Activated CD8-positive, alpha-beta memory T cell treated with anti-CD3 and anti-CD28 coated beads, Interleukin-2, amount 10 ng/mL, durations not matched to agents 7 days and 5 days (primary cell): ENCODE measurements around the gene ADSS1. TPM values are rescaled to one million over a fixed set of nuclear protein-coding genes. Genes with fewer than 3 reads are reported as not detected.

Experiments
- ATAC-seq: fragments of 150-1000 bp; cut with Tn5 transposase; one replicate; pipeline ENCODE4 v1.10.0; 2021; ENCODE audit warnings: moderate library complexity
- CTCF ChIA-PET: fragments of 350-600 bp; sonication (Branson Sonifier 250); formaldehyde crosslinking; loops from one replicate; lab custom pipeline; 2021; ENCODE audit warnings: antibody characterized with exemption; lab: Charles Lee
- DNase-seq: peaks from one replicate; pipeline ENCODE4 v3.0.0-alpha.2; 2020
- H3K27ac Mint-ChIP-seq: one replicate; pipeline ENCODE4 v1.8.0; 2021; ENCODE audit warnings: mild to moderate bottlenecking, mixed read lengths
- H3K27me3 Mint-ChIP-seq: one replicate; pipeline ENCODE4 v1.8.0; 2021; ENCODE audit warnings: mixed read lengths
- H3K36me3 Mint-ChIP-seq: one replicate; pipeline ENCODE4 v1.8.0; 2021; ENCODE audit warnings: mild to moderate bottlenecking, mixed read lengths
- H3K4me1 Mint-ChIP-seq: one replicate; pipeline ENCODE4 v1.8.0; 2021; ENCODE audit warnings: mixed read lengths
- H3K4me3 Mint-ChIP-seq: one replicate; pipeline ENCODE4 v1.8.0; 2021; ENCODE audit warnings: mild to moderate bottlenecking, moderate library complexity, mixed read lengths
- H3K9me3 Mint-ChIP-seq: one replicate; pipeline ENCODE4 v1.8.0; 2022; ENCODE audit warnings: low read depth, mixed read lengths
- total RNA-seq, 2 experiments: library from RNA; stranded (reverse); gene quantifications; one replicate each; pipeline ENCODE4 v1.2.3, GENCODE V29; 2021

The ADSS1 gene
- total RNA-seq, 2 experiments from 2014 or later = 2.5 to 3.5 TPM

GRCh38 chr14:104682107-104682593 lies 41.9 kb upstream of the ADSS1 start:
- no peak overlapping the region for H3K27ac Mint-ChIP-seq
- H3K4me3 Mint-ChIP-seq = no peak overlapping the region
- H3K27me3 Mint-ChIP-seq = no peaks in the 10 kb centered on the region
- no peaks in the 10 kb centered on the region for H3K9me3 Mint-ChIP-seq
- CTCF ChIA-PET = no interaction called here
- H3K36me3 Mint-ChIP-seq = no peaks in the 10 kb centered on the region
- H3K4me1 Mint-ChIP-seq = peaks cover 27% of the 10 kb centered on the region
- no peak for ATAC-seq
- DNase-seq = no peak

GRCh38 chr14:104683653-104684448 lies 40.2 kb upstream of the ADSS1 start:
- ATAC-seq (no peak), DNase-seq (no peak)
- no peak overlapping the region for H3K27ac Mint-ChIP-seq
- no peaks in the 10 kb centered on the region for H3K27me3 Mint-ChIP-seq
- no peak overlapping the region for H3K4me3 Mint-ChIP-seq
- H3K36me3 Mint-ChIP-seq = no peaks in the 10 kb centered on the region
- H3K9me3 Mint-ChIP-seq = no peaks in the 10 kb centered on the region
- CTCF ChIA-PET = no interaction called here
- H3K4me1 Mint-ChIP-seq = peaks cover 24% of the 10 kb centered on the region

- Mint-ChIP-seq H3K9me3 (no peaks in the 10 kb centered on the region), H3K36me3 (no peaks in the 10 kb centered on the region), H3K4me3 (no peak overlapping the region), H3K27me3 (no peaks in the 10 kb centered on the region), H3K27ac (no peak overlapping the region), H3K4me1 (peaks cover 24% of the 10 kb centered on the region)
- no peak for ATAC-seq
- DNase-seq = no peak
- CTCF ChIA-PET = no interaction called here
Measured at GRCh38 chr14:104684449-104684821, 39.6 kb upstream of the ADSS1 start.

- H3K27me3 Mint-ChIP-seq = no peaks in the 10 kb centered on the region
- DNase-seq = no peak
- no peaks in the 10 kb centered on the region for H3K36me3 Mint-ChIP-seq
- ATAC-seq = no peak
- H3K4me3 Mint-ChIP-seq = no peak overlapping the region
- H3K9me3 Mint-ChIP-seq = no peaks in the 10 kb centered on the region
- CTCF ChIA-PET = no interaction called here
- no peak overlapping the region for H3K27ac Mint-ChIP-seq
- peaks cover 24% of the 10 kb centered on the region for H3K4me1 Mint-ChIP-seq
Measured at GRCh38 chr14:104685216-104685997, 38.6 kb upstream of the ADSS1 start.

- DNase-seq = no peak
- Mint-ChIP-seq H3K27me3 (no peaks in the 10 kb centered on the region), H3K27ac (no peak overlapping the region), H3K36me3 (no peaks in the 10 kb centered on the region), H3K4me1 (peaks cover 26% of the 10 kb centered on the region), H3K9me3 (no peaks in the 10 kb centered on the region), H3K4me3 (no peak overlapping the region)
- CTCF ChIA-PET = interaction anchor here (3.2 kb wide), 1 partner anchor 8 kb away, joined by 17 read pairs; no protein-coding TSS in a partner anchor
- no peak for ATAC-seq
Measured at GRCh38 chr14:104685998-104686610, 37.9 kb upstream of the ADSS1 start.

- Mint-ChIP-seq H3K36me3 (no peaks in the 10 kb centered on the region), H3K27me3 (no peaks in the 10 kb centered on the region), H3K4me1 (peaks cover 31% of the 10 kb centered on the region), H3K9me3 (no peaks in the 10 kb centered on the region), H3K27ac (peak overlapping the region; percentile 67), H3K4me3 (no peak overlapping the region)
- DNase-seq = peak; percentile 59
- ATAC-seq = no peak
- CTCF ChIA-PET = interaction anchor here (0.6 to 3.2 kb wide), 4 partner anchors 9 to 36 kb away, joined by 3 to 17 read pairs (median 3); no protein-coding TSS in a partner anchor
Measured at GRCh38 chr14:104686624-104687517, 37.2 kb upstream of the ADSS1 start.

- H3K27me3 Mint-ChIP-seq = no peaks in the 10 kb centered on the region
- CTCF ChIA-PET = interaction anchor here (0.6 to 3.2 kb wide), 4 partner anchors 10 to 35 kb away, joined by 3 to 17 read pairs (median 3); no protein-coding TSS in a partner anchor
- H3K36me3 Mint-ChIP-seq = no peaks in the 10 kb centered on the region
- DNase-seq = no peak
- H3K27ac Mint-ChIP-seq = peak overlapping the region; percentile 67
- H3K4me3 Mint-ChIP-seq = no peak overlapping the region
- ATAC-seq = no peak
- no peaks in the 10 kb centered on the region for H3K9me3 Mint-ChIP-seq
- peaks cover 34% of the 10 kb centered on the region for H3K4me1 Mint-ChIP-seq
Measured at GRCh38 chr14:104687601-104688504, 36.2 kb upstream of the ADSS1 start.

- DNase-seq (no peak), ATAC-seq (no peak)
- H3K4me3 Mint-ChIP-seq = peak overlapping the region; percentile 22
- H3K9me3 Mint-ChIP-seq = no peaks in the 10 kb centered on the region
- H3K27ac Mint-ChIP-seq = no peak overlapping the region
- peaks cover 34% of the 10 kb centered on the region for H3K4me1 Mint-ChIP-seq
- H3K36me3 Mint-ChIP-seq = no peaks in the 10 kb centered on the region
- CTCF ChIA-PET = interaction anchor here (3.2 kb wide), 1 partner anchor 10 kb away, joined by 17 read pairs; no protein-coding TSS in a partner anchor
- H3K27me3 Mint-ChIP-seq = no peaks in the 10 kb centered on the region
Measured at GRCh38 chr14:104688505-104689108, 35.4 kb upstream of the ADSS1 start.

- no peaks in the 10 kb centered on the region for H3K27me3 Mint-ChIP-seq
- H3K9me3 Mint-ChIP-seq = no peaks in the 10 kb centered on the region
- H3K4me1 Mint-ChIP-seq = peaks cover 36% of the 10 kb centered on the region
- DNase-seq = peak; percentile 53
- ATAC-seq = peak; percentile 70
- H3K4me3 Mint-ChIP-seq = peak within 1 kb of the TSS; percentile 73
- H3K36me3 Mint-ChIP-seq = no peaks in the 10 kb centered on the region
- H3K27ac Mint-ChIP-seq = no peak within 1 kb of the TSS
- CTCF ChIA-PET = interaction anchor here (0.8 to 3.2 kb wide), 5 partner anchors 11 to 34 kb away, joined by 3 to 17 read pairs (median 8); no protein-coding TSS in a partner anchor
Measured at GRCh38 chr14:104689109-104689880, 34.7 kb upstream of the ADSS1 start, which contains the start of gene INF2. Gene INF2, plus strand, starts transcription at chr14:104689618. Its CDS starts 11,748 bp downstream, at chr14:104701366.

GRCh38 chr14:104689881-104690711 lies 33.9 kb upstream of the ADSS1 start:
- ATAC-seq = peak; percentile 42
- Mint-ChIP-seq H3K27me3 (no peaks in the 10 kb centered on the region), H3K27ac (no peak overlapping the region), H3K9me3 (no peaks in the 10 kb centered on the region), H3K36me3 (no peaks in the 10 kb centered on the region), H3K4me1 (peaks cover 39% of the 10 kb centered on the region), H3K4me3 (peak overlapping the region; percentile 73)
- CTCF ChIA-PET = interaction anchor here (0.8 to 2.3 kb wide), 5 partner anchors 10 to 33 kb away, joined by 3 to 9 read pairs (median 4); no protein-coding TSS in a partner anchor
- no peak for DNase-seq
